Measurements from ENCODE around the gene GLI3. TPM values are rescaled to one million over a fixed set of nuclear protein-coding genes. Genes with fewer than 3 reads are reported as not detected.

GLI3 gene
- total RNA-seq, 5 donors from 2014 or later (not counting 1 experiment from before 2014, with no cell fraction given), result 0.10 to 0.79 (median 0.32) TPM; not detected in 1

DNA sequence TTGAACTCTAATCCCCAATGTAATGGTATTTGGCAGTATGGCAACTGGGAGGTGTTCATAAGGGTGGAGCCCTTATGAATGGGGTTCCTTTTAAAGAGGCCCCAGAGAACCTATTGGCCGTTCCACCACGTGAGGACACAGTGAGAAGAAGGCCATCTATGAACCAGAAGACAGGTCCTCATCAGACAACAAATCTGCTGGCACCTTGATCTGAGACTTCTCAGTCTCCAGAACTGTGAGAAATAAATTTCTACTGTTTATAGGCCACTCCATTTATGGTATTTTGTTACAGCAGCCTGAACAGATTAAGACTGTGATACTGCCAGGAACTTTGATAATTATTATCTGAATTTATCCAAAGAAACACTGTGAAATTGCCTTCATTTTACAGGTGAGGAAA, 132.3 kb downstream of the GLI3 start:
- ChIA-PET POLR2A (no interaction called here), CTCF (no interaction called here)
- Mint-ChIP-seq H3K4me1 (no peaks in the 10 kb centered on the region), H3K9me3 (no peaks in the 10 kb centered on the region), H3K36me3 (no peaks in the 10 kb centered on the region), H3K27ac (no peak overlapping the region), H3K27me3 (peaks cover 3 to 6% of the 10 kb centered on the region in 2 donors), H3K4me3 (no peak overlapping the region)
- H3K9me3 ChIP-seq, result no peaks in the 10 kb centered on the region
- no peak overlapping the region for H3K4me3 ChIP-seq (ENCODE audit: control insufficient read depth in 1 of 2, extremely low read depth in 1 of 2, low read length in 1 of 2)
- H3K27me3 ChIP-seq (replicated peaks in 1 of 2; ENCODE audit: control insufficient read depth in 2 of 2, extremely low read depth in 1 of 2, insufficient read depth in 2 of 2, low read length in 1 of 2), result peaks cover 0 to 7% of the 10 kb centered on the region in 2 experiments
- WGBS (ENCODE audit: insufficient coverage), result no CpG with 5 or more reads among the region's 2 CpGs
- no peak overlapping the region for H3K27ac ChIP-seq (ENCODE audit: low read length)
- H3K4me1 ChIP-seq (ENCODE audit: control insufficient read depth in 1 of 2, extremely low read depth in 1 of 2, insufficient read depth in 2 of 2, low read length in 2 of 2), result no peaks in the 10 kb centered on the region
- no peaks in the 10 kb centered on the region for H3K36me3 ChIP-seq (ENCODE audit: control insufficient read depth in 2 of 2, extremely low read depth in 1 of 2, insufficient read depth in 1 of 2, low read length in 1 of 2)
- ATAC-seq (replicated peaks in 1 of 4) (no peak), DNase-seq (no peak)

DNA sequence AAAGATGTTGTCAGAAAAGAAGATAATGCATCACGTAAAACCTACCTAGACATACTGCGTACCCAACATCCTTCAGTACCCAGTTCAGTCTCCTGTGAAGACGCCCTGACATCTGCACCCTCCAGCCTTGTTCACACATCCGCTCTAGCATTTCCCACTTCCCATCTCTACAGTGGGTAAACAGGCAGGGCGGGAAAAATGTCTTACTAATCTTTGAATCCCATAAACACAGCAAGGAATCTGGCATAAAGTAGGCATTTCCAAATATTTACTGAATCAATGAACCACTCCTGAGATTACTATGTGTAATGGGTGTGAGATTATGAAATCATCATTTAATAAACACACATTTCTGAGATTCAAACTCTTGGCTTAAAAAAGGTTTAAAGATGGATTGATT, 132.8 kb downstream of the GLI3 start:
- no peaks in the 10 kb centered on the region for H3K4me1 Mint-ChIP-seq
- Histone ChIP-seq H3K36me3 (ENCODE audit: control insufficient read depth in 2 of 2, extremely low read depth in 1 of 2, insufficient read depth in 1 of 2, low read length in 1 of 2) (no peaks in the 10 kb centered on the region), H3K4me3 (ENCODE audit: control insufficient read depth in 1 of 2, extremely low read depth in 1 of 2, low read length in 1 of 2) (no peak overlapping the region), H3K27me3 (replicated peaks in 1 of 2; ENCODE audit: control insufficient read depth in 2 of 2, extremely low read depth in 1 of 2, insufficient read depth in 2 of 2, low read length in 1 of 2) (peaks cover 0 to 7% of the 10 kb centered on the region in 2 experiments), H3K4me1 (ENCODE audit: control insufficient read depth in 1 of 2, extremely low read depth in 1 of 2, insufficient read depth in 2 of 2, low read length in 2 of 2) (no peaks in the 10 kb centered on the region), H3K9me3 (no peaks in the 10 kb centered on the region), H3K27ac (ENCODE audit: low read length) (no peak overlapping the region)
- WGBS (ENCODE audit: insufficient coverage), result 90% methylated on average over 3 of the region's 5 CpGs
- no peak overlapping the region for H3K4me3 Mint-ChIP-seq
- CTCF ChIA-PET, result no interaction called here
- DNase-seq (no peak), ATAC-seq (replicated peaks in 1 of 4) (no peak)
- H3K36me3 Mint-ChIP-seq, result no peaks in the 10 kb centered on the region
- peaks cover 3% of the 10 kb centered on the region in 2 donors for H3K27me3 Mint-ChIP-seq
- POLR2A ChIA-PET, result no interaction called here
- H3K9me3 Mint-ChIP-seq, result no peaks in the 10 kb centered on the region
- no peak overlapping the region for H3K27ac Mint-ChIP-seq

DNA sequence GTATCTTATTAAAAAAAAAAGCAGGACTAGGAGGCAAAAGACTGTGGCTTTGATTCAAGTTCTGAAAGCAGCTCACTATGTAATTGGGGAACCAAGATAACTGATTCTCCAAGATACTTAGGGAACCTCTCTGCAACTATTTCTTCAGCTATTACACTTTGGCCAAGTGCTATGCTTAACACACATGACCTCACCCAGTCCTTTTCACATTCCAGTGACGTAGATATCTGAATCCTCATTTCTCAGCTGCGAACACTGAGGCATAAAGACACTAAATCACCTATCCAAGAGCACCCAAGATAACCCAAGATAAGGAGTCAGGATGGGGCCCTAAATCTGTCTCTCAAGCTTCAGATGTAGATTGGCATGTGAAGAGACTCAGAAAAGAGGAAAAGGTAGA, 133.6 kb downstream of the GLI3 start:
- Mint-ChIP-seq H3K27ac (no peak overlapping the region), H3K4me3 (no peak overlapping the region), H3K4me1 (no peaks in the 10 kb centered on the region), H3K9me3 (no peaks in the 10 kb centered on the region), H3K36me3 (no peaks in the 10 kb centered on the region), H3K27me3 (peaks cover 3% of the 10 kb centered on the region in 2 donors)
- ChIA-PET CTCF (no interaction called here), POLR2A (no interaction called here)
- DNase-seq (no peak), ATAC-seq (replicated peaks in 1 of 4) (no peak)
- Histone ChIP-seq H3K27me3 (replicated peaks in 1 of 2; ENCODE audit: control insufficient read depth in 2 of 2, extremely low read depth in 1 of 2, insufficient read depth in 2 of 2, low read length in 1 of 2) (peaks cover 0 to 7% of the 10 kb centered on the region in 2 experiments), H3K9me3 (no peaks in the 10 kb centered on the region), H3K27ac (ENCODE audit: low read length) (no peak overlapping the region), H3K4me1 (ENCODE audit: control insufficient read depth in 1 of 2, extremely low read depth in 1 of 2, insufficient read depth in 2 of 2, low read length in 2 of 2) (no peaks in the 10 kb centered on the region), H3K4me3 (ENCODE audit: control insufficient read depth in 1 of 2, extremely low read depth in 1 of 2, low read length in 1 of 2) (no peak overlapping the region), H3K36me3 (ENCODE audit: control insufficient read depth in 2 of 2, extremely low read depth in 1 of 2, insufficient read depth in 1 of 2, low read length in 1 of 2) (no peaks in the 10 kb centered on the region)
- WGBS (ENCODE audit: insufficient coverage), result no CpG with 5 or more reads among the region's 2 CpGs

DNA sequence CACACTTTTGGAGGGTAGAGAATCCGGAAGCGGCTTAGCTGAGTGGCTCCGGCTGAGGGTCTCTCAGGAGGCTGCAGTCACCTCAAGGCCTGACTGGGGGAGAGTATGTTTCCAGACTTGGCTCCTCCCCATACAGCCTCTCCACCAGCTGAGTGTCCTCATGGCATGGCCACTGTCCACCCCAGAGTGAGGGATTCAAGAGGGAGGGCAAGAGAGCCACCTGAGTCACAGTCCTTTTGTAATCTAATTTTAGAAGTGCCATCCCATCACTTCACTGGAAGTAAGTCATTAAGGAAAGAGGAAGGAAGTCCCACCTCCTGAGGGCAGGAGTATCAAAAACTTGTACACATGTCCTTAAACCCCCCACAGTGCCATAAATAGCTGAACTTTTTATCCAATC, 134.0 kb downstream of the GLI3 start:
- H3K4me3 Mint-ChIP-seq, result no peak overlapping the region
- ChIA-PET POLR2A (no interaction called here), CTCF (interaction anchor here in 1 of 2 donors (0.6 kb wide), 1 partner anchor 111 kb away, joined by 3 read pairs; no protein-coding TSS in a partner anchor)
- no peaks in the 10 kb centered on the region for H3K4me1 Mint-ChIP-seq
- H3K4me1 ChIP-seq (ENCODE audit: control insufficient read depth in 1 of 2, extremely low read depth in 1 of 2, insufficient read depth in 2 of 2, low read length in 2 of 2), result no peaks in the 10 kb centered on the region
- no peak for DNase-seq
- no peak overlapping the region for H3K4me3 ChIP-seq (ENCODE audit: control insufficient read depth in 1 of 2, extremely low read depth in 1 of 2, low read length in 1 of 2)
- H3K36me3 Mint-ChIP-seq, result no peaks in the 10 kb centered on the region
- no peak overlapping the region for H3K27ac ChIP-seq (ENCODE audit: low read length)
- H3K27me3 Mint-ChIP-seq, result peaks cover 3% of the 10 kb centered on the region in 2 donors
- H3K9me3 ChIP-seq, result no peaks in the 10 kb centered on the region
- H3K36me3 ChIP-seq (ENCODE audit: control insufficient read depth in 2 of 2, extremely low read depth in 1 of 2, insufficient read depth in 1 of 2, low read length in 1 of 2), result no peaks in the 10 kb centered on the region
- no peaks in the 10 kb centered on the region for H3K9me3 Mint-ChIP-seq
- H3K27ac Mint-ChIP-seq, result no peak overlapping the region
- ATAC-seq (replicated peaks in 1 of 4), result no peak
- no CpG with 5 or more reads among the region's 3 CpGs for WGBS (ENCODE audit: insufficient coverage)
- H3K27me3 ChIP-seq (replicated peaks in 1 of 2; ENCODE audit: control insufficient read depth in 2 of 2, extremely low read depth in 1 of 2, insufficient read depth in 2 of 2, low read length in 1 of 2), result peaks cover 0 to 7% of the 10 kb centered on the region in 2 experiments

DNA sequence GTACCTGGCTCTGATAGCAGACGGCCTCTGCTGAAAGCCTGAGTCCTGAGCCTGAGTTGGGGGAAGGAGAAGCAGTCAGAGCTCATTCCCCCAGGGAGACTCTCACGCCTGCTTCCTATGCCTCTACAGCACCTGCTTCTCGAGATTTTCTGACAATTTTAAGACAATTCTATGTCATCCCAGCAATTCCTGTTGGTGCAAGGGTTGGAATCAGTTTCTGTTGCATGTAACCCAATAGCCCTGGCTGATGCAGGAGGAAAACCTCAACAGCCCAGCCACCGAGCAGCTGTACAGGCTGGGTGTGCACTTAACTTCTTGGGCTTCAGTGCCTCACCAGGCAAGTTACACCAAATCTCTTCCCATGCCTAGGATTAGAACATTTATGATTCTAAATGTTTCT, 134.7 kb downstream of the GLI3 start:
- WGBS (ENCODE audit: insufficient coverage), result 78% methylated on average over 1 of the region's 4 CpGs
- Mint-ChIP-seq H3K27me3 (peaks cover under 1 to 3% of the 10 kb centered on the region in 2 donors), H3K9me3 (no peaks in the 10 kb centered on the region), H3K4me3 (no peak overlapping the region), H3K27ac (no peak overlapping the region), H3K4me1 (no peaks in the 10 kb centered on the region), H3K36me3 (no peaks in the 10 kb centered on the region)
- no peak for DNase-seq
- CTCF ChIA-PET, result no interaction called here
- Histone ChIP-seq H3K27me3 (replicated peaks in 1 of 2; ENCODE audit: control insufficient read depth in 2 of 2, extremely low read depth in 1 of 2, insufficient read depth in 2 of 2, low read length in 1 of 2) (peaks cover 0 to 7% of the 10 kb centered on the region in 2 experiments), H3K9me3 (no peaks in the 10 kb centered on the region), H3K27ac (ENCODE audit: low read length) (no peak overlapping the region), H3K4me3 (ENCODE audit: control insufficient read depth in 1 of 2, extremely low read depth in 1 of 2, low read length in 1 of 2) (no peak overlapping the region), H3K4me1 (ENCODE audit: control insufficient read depth in 1 of 2, extremely low read depth in 1 of 2, insufficient read depth in 2 of 2, low read length in 2 of 2) (no peaks in the 10 kb centered on the region), H3K36me3 (ENCODE audit: control insufficient read depth in 2 of 2, extremely low read depth in 1 of 2, insufficient read depth in 1 of 2, low read length in 1 of 2) (no peaks in the 10 kb centered on the region)
- ATAC-seq (replicated peaks in 1 of 4), result no peak
- POLR2A ChIA-PET, result no interaction called here

DNA sequence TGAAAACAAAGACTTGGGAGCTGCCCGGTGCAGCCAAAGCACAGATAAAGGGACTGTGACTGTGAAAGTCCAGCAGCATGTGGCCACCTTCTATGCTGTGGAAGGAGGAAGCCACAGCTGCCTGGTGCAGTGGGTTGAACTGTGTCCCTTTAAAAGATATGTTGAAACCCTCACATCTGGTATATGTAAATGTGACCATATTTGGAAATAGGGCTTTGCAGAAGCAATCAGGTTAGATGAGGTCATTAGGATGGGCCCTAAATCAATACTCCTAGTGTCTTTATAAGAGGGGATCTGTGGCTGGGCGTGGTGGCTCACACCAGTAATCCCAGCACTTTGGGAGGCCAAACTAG, 136.9 kb downstream of the GLI3 start:
- CTCF ChIA-PET, result interaction anchor here in 1 of 2 donors (0.6 kb wide), 1 partner anchor 159 kb away, joined by 3 read pairs; no protein-coding TSS in a partner anchor
- Mint-ChIP-seq H3K36me3 (no peaks in the 10 kb centered on the region), H3K27ac (no peak overlapping the region), H3K4me1 (no peaks in the 10 kb centered on the region), H3K4me3 (no peak overlapping the region), H3K27me3 (peaks cover 0 to 7% of the 10 kb centered on the region in 2 donors), H3K9me3 (peaks cover 0 to 5% (median 0%) of the 10 kb centered on the region in 3 donors)
- DNase-seq (no peak), ATAC-seq (replicated peaks in 1 of 4) (no peak)
- H3K4me1 ChIP-seq (ENCODE audit: control insufficient read depth in 1 of 2, extremely low read depth in 1 of 2, insufficient read depth in 2 of 2, low read length in 2 of 2), result no peaks in the 10 kb centered on the region
- no peaks in the 10 kb centered on the region for H3K36me3 ChIP-seq (ENCODE audit: control insufficient read depth in 2 of 2, extremely low read depth in 1 of 2, insufficient read depth in 1 of 2, low read length in 1 of 2)
- no peak overlapping the region for H3K27ac ChIP-seq (ENCODE audit: low read length)
- WGBS (ENCODE audit: insufficient coverage), result no CpG with 5 or more reads among the region's 2 CpGs
- POLR2A ChIA-PET, result no interaction called here
- H3K4me3 ChIP-seq (ENCODE audit: control insufficient read depth in 1 of 2, extremely low read depth in 1 of 2, low read length in 1 of 2), result no peak overlapping the region
- peaks cover 0 to 7% of the 10 kb centered on the region in 2 experiments for H3K27me3 ChIP-seq (replicated peaks in 1 of 2; ENCODE audit: control insufficient read depth in 2 of 2, extremely low read depth in 1 of 2, insufficient read depth in 2 of 2, low read length in 1 of 2)
- H3K9me3 ChIP-seq, result no peaks in the 10 kb centered on the region

Measured in T-cell (primary cell).